PFSK-1 (cell line): ENCODE measurements around the gene PRKACA. TPM values are rescaled to one million over a fixed set of nuclear protein-coding genes. Genes with fewer than 3 reads are reported as not detected.

ENCODE experiments used
- FOXP2 ChIP-seq: optimal IDR thresholded peaks from 2 replicates; pipeline ENCODE3; 2011; ENCODE audit warnings: borderline replicate concordance, control low read depth, inconsistent platforms; ENCODE audit not compliant: insufficient read depth; ENCODE audit errors: extremely low read length, extremely low read depth
- POLR2AphosphoS5 ChIP-seq: IDR thresholded peaks from 2 replicates; pipeline ENCODE4 v1.6.1; 2012; ENCODE audit warnings: low read depth, mild to moderate bottlenecking, control low read depth, low read length, moderate library complexity
- SIN3A ChIP-seq: IDR thresholded peaks from 2 replicates; pipeline ENCODE4 v1.6.1; 2012; ENCODE audit warnings: mild to moderate bottlenecking, low read length, moderate library complexity, borderline replicate concordance; ENCODE audit not compliant: insufficient read depth
- TAF1 ChIP-seq: IDR thresholded peaks from 2 replicates; pipeline ENCODE4 v1.6.1; 2012; ENCODE audit warnings: low read length, control low read depth, borderline replicate concordance; ENCODE audit not compliant: insufficient read depth
- polyA plus RNA-seq: library from polyadenylated mRNA; unstranded; fragments of >200 nt; gene quantifications from one replicate; pipeline ENCODE4 v1.2.1, GENCODE V29; 2012; ENCODE audit warnings: low read depth, missing spikeins; ENCODE audit not compliant: insufficient read length
- TF ChIP-seq, protein P1 (sequence below), 2 experiments: IDR thresholded peaks; 2 replicates each; pipeline versions ENCODE4 v1.6.1 to v1.8.0; 2011 to 2012; ENCODE audit warnings: low read depth in 2 of 2, low read length in 2 of 2, control low read depth in 1 of 2, inconsistent platforms in 1 of 2, mild to moderate bottlenecking in 1 of 2, moderate library complexity in 1 of 2; ENCODE audit not compliant: insufficient read depth in 1 of 2

The PRKACA gene
- polyA plus RNA-seq, result 39.4 TPM

DNA sequence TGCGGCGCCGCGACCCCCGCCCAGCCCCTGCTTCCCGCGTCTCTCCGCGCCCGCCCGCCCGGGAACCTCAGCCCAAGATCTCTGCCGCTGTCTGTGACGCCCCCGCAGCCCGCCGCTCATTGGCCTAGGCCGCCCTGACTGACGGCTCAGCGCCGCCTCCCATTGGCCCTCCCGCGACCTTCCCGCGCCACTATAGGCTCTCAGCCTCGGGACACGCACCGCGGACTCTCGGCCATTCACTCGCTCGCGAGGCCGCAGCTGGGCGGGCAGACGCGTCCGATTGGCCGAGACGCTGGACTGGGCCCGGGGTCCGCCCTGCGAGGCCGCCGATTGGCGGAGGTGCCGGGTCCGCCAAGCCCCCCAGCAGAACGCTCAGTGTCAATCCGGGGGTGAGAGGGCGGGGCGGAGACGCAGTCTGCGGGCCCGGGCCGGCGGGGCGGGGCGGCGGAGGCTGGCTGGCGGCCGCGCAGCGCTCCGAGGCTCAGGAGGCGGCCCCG lies at the start of gene PRKACA:
Gene PRKACA (minus strand): TSS at position 95 of the 497 bp plus-strand sequence. CDS start 215 bp downstream, outside the sequence.
- TF ChIP-seq TAF1 (0 out of 2 replicates have a peak, but pooled peaks have one; percentile 33), SIN3A (no peak)

DNA sequence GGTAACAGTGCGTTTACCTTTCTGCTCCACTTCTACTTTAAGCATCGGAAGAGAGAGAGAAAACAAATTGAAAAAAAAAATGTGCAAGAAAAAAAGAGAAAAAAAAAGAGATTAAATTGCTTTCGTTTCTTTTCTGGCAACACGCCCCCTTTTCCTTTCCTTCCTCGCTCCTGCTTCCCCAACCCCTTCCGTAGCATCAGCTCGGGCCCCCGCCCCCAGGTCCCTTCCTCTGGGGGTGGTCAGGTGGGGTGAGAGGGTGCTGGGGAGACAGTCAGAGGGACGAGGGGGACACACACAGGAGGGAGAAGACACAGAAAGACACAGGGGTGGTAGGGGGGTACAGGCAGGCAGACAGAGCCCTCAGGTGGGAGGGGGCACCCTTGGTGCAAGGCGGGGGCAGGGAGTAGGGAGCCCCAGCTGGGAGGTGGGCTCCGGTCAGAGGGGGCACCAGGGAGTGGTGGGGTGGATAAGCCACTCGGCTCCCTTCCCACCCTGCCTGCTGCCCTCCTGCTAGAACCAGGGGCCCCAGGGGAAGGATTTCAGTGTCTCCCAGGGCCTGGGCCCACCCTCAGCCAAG lies 49.5 kb upstream of the PRKACA start:
- TF ChIP-seq SIN3A, result no peak
- TF ChIP-seq POLR2AphosphoS5, result no peak
- TF ChIP-seq FOXP2, result no peak

DNA sequence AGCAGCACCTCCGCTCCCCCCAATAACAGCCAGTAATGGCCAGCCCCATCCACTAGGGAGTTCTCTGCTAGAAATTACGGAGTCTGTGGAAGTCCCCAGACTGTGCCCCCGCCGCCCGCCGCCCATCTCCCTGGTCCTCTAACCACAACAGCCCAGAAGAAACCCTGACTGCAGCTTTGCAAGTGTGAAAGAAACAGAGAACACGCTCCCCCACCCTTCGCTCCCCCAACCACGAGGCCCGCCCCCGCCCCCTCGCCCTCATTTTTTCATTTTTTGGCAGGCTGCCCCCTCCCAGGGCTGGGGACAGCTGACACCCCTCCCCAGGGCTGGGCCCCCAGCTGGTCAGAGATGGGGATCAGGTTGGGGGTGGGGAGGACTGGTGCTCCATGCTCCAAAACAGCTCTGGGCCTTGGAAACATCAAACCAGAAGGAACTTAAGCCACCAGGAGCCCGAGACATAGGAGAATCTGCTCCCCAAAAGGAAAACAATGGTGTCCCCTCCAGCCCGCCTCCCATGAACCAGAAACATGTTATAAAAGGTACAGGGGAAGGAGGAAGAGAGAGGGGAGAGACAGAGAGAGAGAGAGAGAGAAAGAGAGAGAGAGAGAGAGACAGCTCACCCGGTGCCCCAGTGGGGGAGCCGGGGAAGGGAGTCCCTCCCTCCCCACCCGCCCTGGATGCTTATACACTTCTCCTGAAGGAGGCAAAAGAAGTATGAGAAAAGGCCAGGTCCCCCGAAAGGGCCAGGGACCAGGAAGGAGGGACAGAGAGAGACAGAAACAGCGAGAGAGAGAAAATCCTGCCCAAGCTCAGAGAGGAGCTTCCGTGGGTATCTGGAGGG lies 48.6 kb upstream of the PRKACA start:
- TF ChIP-seq FOXP2 (no peak), POLR2AphosphoS5 (no peak), TAF1 (no peak), SIN3A (no peak)
- TF ChIP-seq, protein P1, sequence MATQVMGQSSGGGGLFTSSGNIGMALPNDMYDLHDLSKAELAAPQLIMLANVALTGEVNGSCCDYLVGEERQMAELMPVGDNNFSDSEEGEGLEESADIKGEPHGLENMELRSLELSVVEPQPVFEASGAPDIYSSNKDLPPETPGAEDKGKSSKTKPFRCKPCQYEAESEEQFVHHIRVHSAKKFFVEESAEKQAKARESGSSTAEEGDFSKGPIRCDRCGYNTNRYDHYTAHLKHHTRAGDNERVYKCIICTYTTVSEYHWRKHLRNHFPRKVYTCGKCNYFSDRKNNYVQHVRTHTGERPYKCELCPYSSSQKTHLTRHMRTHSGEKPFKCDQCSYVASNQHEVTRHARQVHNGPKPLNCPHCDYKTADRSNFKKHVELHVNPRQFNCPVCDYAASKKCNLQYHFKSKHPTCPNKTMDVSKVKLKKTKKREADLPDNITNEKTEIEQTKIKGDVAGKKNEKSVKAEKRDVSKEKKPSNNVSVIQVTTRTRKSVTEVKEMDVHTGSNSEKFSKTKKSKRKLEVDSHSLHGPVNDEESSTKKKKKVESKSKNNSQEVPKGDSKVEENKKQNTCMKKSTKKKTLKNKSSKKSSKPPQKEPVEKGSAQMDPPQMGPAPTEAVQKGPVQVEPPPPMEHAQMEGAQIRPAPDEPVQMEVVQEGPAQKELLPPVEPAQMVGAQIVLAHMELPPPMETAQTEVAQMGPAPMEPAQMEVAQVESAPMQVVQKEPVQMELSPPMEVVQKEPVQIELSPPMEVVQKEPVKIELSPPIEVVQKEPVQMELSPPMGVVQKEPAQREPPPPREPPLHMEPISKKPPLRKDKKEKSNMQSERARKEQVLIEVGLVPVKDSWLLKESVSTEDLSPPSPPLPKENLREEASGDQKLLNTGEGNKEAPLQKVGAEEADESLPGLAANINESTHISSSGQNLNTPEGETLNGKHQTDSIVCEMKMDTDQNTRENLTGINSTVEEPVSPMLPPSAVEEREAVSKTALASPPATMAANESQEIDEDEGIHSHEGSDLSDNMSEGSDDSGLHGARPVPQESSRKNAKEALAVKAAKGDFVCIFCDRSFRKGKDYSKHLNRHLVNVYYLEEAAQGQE (IDR thresholded peaks at IDR 0.05; ENCODE audit: insufficient read depth in 1 of 2, low read depth in 2 of 2, low read length in 2 of 2), result no peak

DNA sequence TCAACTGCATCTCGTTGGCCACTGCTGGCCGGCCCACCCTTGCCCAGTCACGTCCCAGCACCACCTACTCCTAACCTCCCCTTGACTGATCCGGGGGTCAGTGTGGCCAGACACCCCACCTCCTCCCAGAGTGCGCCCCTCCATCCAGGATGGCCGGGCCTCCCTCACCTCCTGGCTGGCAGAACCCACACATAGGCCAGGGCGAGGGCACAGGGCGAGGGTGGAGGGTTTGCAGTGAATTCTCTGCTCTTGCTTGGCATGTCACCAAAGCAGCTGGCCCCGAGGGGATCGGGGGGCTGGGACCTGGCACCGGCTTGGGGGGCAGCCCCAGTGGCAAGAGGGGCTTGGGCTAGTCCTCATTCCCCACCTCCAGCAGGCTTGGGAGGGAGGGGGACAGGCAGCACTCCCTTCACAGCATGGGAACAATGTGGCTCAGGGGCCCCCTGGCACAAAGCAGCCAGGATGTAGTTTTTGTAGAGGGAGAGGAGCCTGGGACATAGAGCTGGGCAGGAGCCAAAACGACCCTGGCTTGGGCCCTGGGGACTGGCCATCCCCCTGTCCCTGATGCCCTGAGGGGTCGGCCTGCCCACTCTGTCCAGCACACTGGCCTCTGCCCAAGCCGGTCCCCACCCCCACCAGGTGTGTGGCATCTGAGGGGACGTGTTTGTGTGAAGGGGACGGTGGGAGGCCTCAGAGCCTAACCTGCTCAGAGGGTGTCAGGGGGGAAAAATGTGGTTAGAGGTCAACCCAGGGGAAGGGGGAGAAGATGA lies 47.3 kb upstream of the PRKACA start:
- TF ChIP-seq TAF1 (no peak), FOXP2 (no peak)

DNA sequence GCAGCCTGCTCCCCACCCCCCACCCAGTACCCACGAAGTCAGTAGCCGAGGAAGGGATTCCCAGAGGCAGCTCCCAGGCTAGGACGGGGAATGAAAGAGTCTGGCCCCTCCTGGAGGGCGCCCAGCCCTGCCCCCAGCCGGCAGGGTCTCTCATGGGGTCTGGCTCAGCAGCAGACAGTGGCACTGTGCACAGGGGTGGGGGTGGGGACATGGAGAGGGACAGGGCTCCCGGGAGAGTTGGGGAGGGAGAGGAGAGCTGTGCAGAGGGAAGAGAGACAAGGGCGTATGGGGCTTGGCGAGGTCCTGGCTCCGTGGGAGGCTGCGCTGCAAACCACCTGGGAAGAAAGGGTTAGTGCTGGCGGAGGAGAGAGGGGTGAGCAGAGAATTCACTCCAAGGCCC lies 46.5 kb upstream of the PRKACA start:
- no peak for TF ChIP-seq TAF1
- TF ChIP-seq, protein P1 (IDR thresholded peaks at IDR 0.05; ENCODE audit: insufficient read depth in 1 of 2, low read depth in 2 of 2, low read length in 2 of 2), result no peak
- no peak for TF ChIP-seq FOXP2
- no peak for TF ChIP-seq SIN3A
- TF ChIP-seq POLR2AphosphoS5, result no peak

DNA sequence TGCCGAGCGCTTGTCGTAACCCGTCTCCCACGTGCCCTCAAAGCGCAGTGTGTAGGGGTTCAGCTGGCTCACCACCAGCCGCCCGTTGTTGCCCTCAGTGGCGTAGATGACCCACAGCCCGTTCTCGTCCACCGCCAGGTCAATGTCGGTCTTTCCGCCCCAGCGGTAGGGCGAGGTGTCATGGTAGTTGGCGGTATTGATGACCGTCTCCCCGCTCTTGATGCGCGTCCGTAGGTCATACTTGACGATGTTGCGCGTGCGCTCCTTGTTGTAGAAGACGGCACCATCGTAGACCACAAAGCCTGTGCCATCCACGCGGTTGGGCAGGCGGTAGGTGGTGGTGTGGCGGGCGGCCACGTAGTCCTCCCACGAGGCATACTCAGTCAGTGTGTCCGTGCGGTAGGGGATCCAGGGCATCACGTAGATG lies 45.3 kb upstream of the PRKACA start:
- TF ChIP-seq SIN3A, result no peak
- no peak for TF ChIP-seq POLR2AphosphoS5
- TF ChIP-seq FOXP2, result no peak
- TF ChIP-seq, protein P1 (IDR thresholded peaks at IDR 0.05; ENCODE audit: insufficient read depth in 1 of 2, low read depth in 2 of 2, low read length in 2 of 2), result no peak
- TF ChIP-seq TAF1, result no peak
